ENCODE data around the gene SORCS1. TPM values are rescaled to one million over a fixed set of nuclear protein-coding genes. Genes with fewer than 3 reads are reported as not detected.
A peak's percentile ranks its signal among the peaks of the same experiment; 100 is the strongest.

SORCS1 gene
- polyA plus RNA-seq, 1 donor: 6.5 TPM

DNA sequence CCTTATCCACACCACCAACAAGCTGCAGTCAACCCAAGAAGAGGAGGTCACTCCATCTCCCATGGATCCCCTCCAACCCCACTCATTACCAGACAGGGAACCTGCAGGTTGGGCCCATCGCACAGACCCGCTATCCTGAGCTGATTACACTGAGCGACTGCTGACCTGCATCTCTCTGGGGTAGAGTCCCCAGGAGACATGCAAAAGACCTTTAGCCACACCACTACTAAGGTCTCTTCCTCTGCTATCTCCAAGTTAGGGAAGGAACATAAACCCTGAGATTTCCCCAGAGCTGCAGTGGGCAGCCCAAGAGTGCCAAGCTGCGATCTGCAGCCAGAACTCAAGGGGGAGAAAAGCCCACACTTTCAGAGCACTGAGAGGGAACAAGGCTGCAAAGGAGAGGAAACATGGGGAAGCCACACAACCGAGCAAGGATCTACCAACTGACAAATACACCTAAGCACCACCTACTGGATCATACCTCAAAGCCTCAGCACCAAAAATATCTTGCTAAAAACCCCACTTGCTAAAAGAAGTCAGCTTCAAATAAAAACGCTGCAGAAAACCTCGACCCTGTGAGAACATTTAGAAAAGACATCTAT lies 298.2 kb downstream of the SORCS1 start:
- no peak overlapping the region for H3K4me3 ChIP-seq (ENCODE audit: low read length)
- H3K27me3 ChIP-seq (ENCODE audit: control insufficient read depth, insufficient read depth, low read length): no peaks in the 10 kb centered on the region
- H3K4me1 ChIP-seq (ENCODE audit: control insufficient read depth, insufficient read depth, low read length): no peaks in the 10 kb centered on the region
- no peaks in the 10 kb centered on the region for H3K9me3 ChIP-seq (ENCODE audit: control insufficient read depth, low read depth, low read length)
- no peaks in the 10 kb centered on the region for H3K36me3 ChIP-seq (ENCODE audit: control insufficient read depth, insufficient read depth, low read length)
- no peak for DNase-seq
- 100% methylated on average over 2 of the region's 7 CpGs for WGBS (ENCODE audit: insufficient coverage, low lambda C conversion rate)
- H3K27ac ChIP-seq (ENCODE audit: low read length): no peak overlapping the region

DNA sequence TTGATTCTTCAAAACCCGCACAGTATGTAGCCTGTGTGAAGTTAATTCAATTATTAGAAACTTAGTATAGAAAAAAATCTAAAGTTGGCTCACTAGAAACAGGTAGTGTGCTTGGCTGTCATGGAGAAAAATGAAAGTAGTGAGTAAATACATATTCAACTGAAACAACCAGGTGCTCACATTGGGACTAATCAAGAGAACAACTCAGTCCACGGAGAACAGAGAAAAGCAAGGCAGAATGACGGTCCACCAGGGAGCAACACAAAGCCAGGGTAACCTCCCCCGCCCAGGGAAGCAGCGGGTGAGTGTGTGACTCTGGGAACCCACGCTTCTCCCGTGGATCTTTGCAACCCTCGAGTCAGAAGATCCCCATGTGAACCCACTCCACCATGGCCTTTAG lies 300.5 kb downstream of the SORCS1 start:
- no peaks in the 10 kb centered on the region for H3K36me3 ChIP-seq (ENCODE audit: control insufficient read depth, insufficient read depth, low read length)
- no peaks in the 10 kb centered on the region for H3K4me1 ChIP-seq (ENCODE audit: control insufficient read depth, insufficient read depth, low read length)
- WGBS (ENCODE audit: insufficient coverage, low lambda C conversion rate): no CpG with 5 or more reads among the region's 8 CpGs
- DNase-seq: no peak
- no peak overlapping the region for H3K4me3 ChIP-seq (ENCODE audit: low read length)
- H3K27ac ChIP-seq (ENCODE audit: low read length): no peak overlapping the region
- H3K27me3 ChIP-seq (ENCODE audit: control insufficient read depth, insufficient read depth, low read length): no peaks in the 10 kb centered on the region
- H3K9me3 ChIP-seq (ENCODE audit: control insufficient read depth, low read depth, low read length): no peaks in the 10 kb centered on the region

DNA sequence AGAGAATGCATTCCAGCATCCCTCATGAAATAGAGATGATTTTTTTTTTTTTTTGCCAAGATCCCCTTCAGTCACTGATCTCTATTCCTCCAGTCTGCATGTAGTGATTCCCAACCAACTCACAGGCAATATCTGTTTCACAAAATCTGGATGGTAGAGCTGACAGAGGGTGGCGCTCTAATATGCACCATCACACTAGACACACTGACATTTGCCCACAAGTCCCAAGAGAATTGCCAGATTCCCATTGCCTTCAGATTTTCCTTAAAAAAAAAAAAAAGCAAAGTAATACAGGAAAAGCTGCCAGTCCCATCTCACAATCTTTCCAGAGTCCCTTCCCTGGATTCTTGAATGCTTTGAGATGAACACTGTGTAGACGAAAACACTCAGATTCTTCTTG lies 301.0 kb downstream of the SORCS1 start:
- no peaks in the 10 kb centered on the region for H3K9me3 ChIP-seq (ENCODE audit: control insufficient read depth, low read depth, low read length)
- H3K27me3 ChIP-seq (ENCODE audit: control insufficient read depth, insufficient read depth, low read length): no peaks in the 10 kb centered on the region
- H3K4me1 ChIP-seq (ENCODE audit: control insufficient read depth, insufficient read depth, low read length): no peaks in the 10 kb centered on the region
- no peak overlapping the region for H3K27ac ChIP-seq (ENCODE audit: low read length)
- H3K36me3 ChIP-seq (ENCODE audit: control insufficient read depth, insufficient read depth, low read length): no peaks in the 10 kb centered on the region
- H3K4me3 ChIP-seq (ENCODE audit: low read length): no peak overlapping the region
- DNase-seq: no peak
- no CpG with 5 or more reads among the region's 2 CpGs for WGBS (ENCODE audit: insufficient coverage, low lambda C conversion rate)

DNA sequence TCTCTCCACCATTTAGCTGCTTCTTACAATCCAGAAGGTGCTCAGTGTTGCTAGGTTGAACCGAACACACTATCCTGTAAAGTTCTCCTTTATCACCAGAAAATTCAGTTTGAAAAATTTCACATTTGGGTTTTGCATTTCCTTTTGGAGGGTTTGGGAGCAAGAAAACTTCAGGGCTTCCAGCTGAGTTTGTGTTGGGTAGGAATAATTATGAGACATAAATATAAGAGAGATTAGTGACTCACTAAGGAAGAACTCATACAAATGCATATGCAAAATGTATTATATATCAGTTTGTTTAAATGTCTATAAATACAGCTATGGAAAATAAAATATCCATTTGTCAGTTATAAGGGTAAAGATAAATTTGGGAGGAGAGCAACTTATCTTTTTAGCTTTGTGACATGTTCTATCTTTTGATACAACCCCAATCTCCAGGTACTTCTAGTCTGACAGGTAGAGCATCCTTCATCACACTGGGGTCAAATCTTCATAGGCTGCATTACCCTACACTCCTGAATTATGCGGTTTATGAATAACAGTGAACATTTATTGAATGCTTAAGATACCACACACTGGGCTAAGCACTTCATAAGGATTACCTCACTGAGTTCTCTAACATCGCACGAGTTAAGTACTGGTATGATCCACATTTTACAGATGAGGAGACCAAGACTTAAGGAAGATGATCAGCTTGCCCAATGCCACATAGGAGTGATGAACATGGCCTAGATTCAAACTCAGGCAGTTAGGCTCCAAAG lies 304.4 kb downstream of the SORCS1 start:
- no CpG with 5 or more reads among the region's 4 CpGs for WGBS (ENCODE audit: insufficient coverage, low lambda C conversion rate)
- no peaks in the 10 kb centered on the region for H3K36me3 ChIP-seq (ENCODE audit: control insufficient read depth, insufficient read depth, low read length)
- no peaks in the 10 kb centered on the region for H3K27me3 ChIP-seq (ENCODE audit: control insufficient read depth, insufficient read depth, low read length)
- H3K4me3 ChIP-seq (ENCODE audit: low read length): no peak overlapping the region
- H3K4me1 ChIP-seq (ENCODE audit: control insufficient read depth, insufficient read depth, low read length): no peaks in the 10 kb centered on the region
- no peak for DNase-seq
- no peak overlapping the region for H3K27ac ChIP-seq (ENCODE audit: low read length)
- H3K9me3 ChIP-seq (ENCODE audit: control insufficient read depth, low read depth, low read length): no peaks in the 10 kb centered on the region

DNA sequence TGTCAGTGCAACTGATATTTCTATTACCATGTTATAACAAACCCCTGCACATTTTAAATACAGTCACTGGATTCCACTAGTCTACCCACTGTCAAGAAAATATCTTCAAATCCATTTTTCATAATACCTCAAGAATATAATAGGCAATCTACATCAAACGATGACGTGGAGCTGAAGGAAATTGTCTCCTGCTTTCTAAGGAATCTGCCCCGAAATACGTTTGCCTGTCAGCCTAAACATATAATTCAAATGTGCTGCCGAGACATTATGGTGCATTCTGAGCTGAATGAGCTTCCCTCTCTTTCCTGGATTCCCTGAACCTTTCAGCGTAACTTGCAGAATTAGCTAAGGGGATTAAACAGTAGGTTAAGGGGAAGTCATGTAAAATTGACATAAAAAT lies 306.8 kb downstream of the SORCS1 start:
- H3K4me3 ChIP-seq (ENCODE audit: low read length): no peak overlapping the region
- DNase-seq: no peak
- no peaks in the 10 kb centered on the region for H3K36me3 ChIP-seq (ENCODE audit: control insufficient read depth, insufficient read depth, low read length)
- no peaks in the 10 kb centered on the region for H3K9me3 ChIP-seq (ENCODE audit: control insufficient read depth, low read depth, low read length)
- no peaks in the 10 kb centered on the region for H3K27me3 ChIP-seq (ENCODE audit: control insufficient read depth, insufficient read depth, low read length)
- no peak overlapping the region for H3K27ac ChIP-seq (ENCODE audit: low read length)
- no CpG with 5 or more reads among the region's 6 CpGs for WGBS (ENCODE audit: insufficient coverage, low lambda C conversion rate)
- H3K4me1 ChIP-seq (ENCODE audit: control insufficient read depth, insufficient read depth, low read length): no peaks in the 10 kb centered on the region

GRCh38 chr10:106857213-106857612 lies 307.3 kb downstream of the SORCS1 start:
- no peaks in the 10 kb centered on the region for H3K9me3 ChIP-seq (ENCODE audit: control insufficient read depth, low read depth, low read length)
- WGBS (ENCODE audit: insufficient coverage, low lambda C conversion rate): 100% methylated on average over 1 of the region's 6 CpGs
- no peak for DNase-seq
- H3K27me3 ChIP-seq (ENCODE audit: control insufficient read depth, insufficient read depth, low read length): no peaks in the 10 kb centered on the region
- H3K4me1 ChIP-seq (ENCODE audit: control insufficient read depth, insufficient read depth, low read length): no peaks in the 10 kb centered on the region
- H3K4me3 ChIP-seq (ENCODE audit: low read length): no peak overlapping the region
- no peak overlapping the region for H3K27ac ChIP-seq (ENCODE audit: low read length)
- H3K36me3 ChIP-seq (ENCODE audit: control insufficient read depth, insufficient read depth, low read length): no peaks in the 10 kb centered on the region

- no CpG with 5 or more reads among the region's 2 CpGs for WGBS (ENCODE audit: insufficient coverage, low lambda C conversion rate)
- Histone ChIP-seq H3K9me3 (ENCODE audit: control insufficient read depth, low read depth, low read length) (no peaks in the 10 kb centered on the region), H3K4me3 (ENCODE audit: low read length) (no peak overlapping the region), H3K27ac (ENCODE audit: low read length) (no peak overlapping the region), H3K27me3 (ENCODE audit: control insufficient read depth, insufficient read depth, low read length) (no peaks in the 10 kb centered on the region), H3K4me1 (ENCODE audit: control insufficient read depth, insufficient read depth, low read length) (no peaks in the 10 kb centered on the region), H3K36me3 (ENCODE audit: control insufficient read depth, insufficient read depth, low read length) (no peaks in the 10 kb centered on the region)
- DNase-seq: peak in 1 of 2 donors; percentile 9
Measured at GRCh38 chr10:106836933-106837663, 327.4 kb downstream of the SORCS1 start.

DNA sequence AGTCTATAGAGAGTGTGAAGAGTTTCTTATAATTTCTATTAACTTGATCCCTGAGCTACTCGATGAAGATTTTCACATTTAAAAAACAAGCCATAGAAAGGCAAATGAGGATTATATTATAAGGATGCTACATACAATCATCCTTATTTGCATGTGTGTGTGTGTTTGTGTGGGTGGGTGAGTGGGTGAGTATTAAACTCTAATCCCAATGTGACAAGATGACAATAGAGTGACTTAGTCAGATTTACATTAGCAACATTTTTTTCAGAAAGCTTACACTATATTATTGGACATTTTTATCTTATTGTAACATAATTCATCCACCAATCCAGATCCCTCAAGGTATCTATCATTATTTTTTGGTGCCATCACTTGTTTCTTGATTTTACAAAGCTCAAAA lies 331.7 kb downstream of the SORCS1 start:
- Histone ChIP-seq H3K9me3 (ENCODE audit: control insufficient read depth, low read depth, low read length) (no peaks in the 10 kb centered on the region), H3K4me1 (ENCODE audit: control insufficient read depth, insufficient read depth, low read length) (no peaks in the 10 kb centered on the region), H3K27ac (ENCODE audit: low read length) (no peak overlapping the region), H3K4me3 (ENCODE audit: low read length) (no peak overlapping the region), H3K27me3 (ENCODE audit: control insufficient read depth, insufficient read depth, low read length) (no peaks in the 10 kb centered on the region), H3K36me3 (ENCODE audit: control insufficient read depth, insufficient read depth, low read length) (no peaks in the 10 kb centered on the region)
- no CpG with 5 or more reads among the region's 1 CpG for WGBS (ENCODE audit: insufficient coverage, low lambda C conversion rate)
- no peak for DNase-seq

- Histone ChIP-seq H3K27ac (ENCODE audit: low read length) (no peak overlapping the region), H3K4me3 (ENCODE audit: low read length) (no peak overlapping the region), H3K4me1 (ENCODE audit: control insufficient read depth, insufficient read depth, low read length) (no peaks in the 10 kb centered on the region), H3K36me3 (ENCODE audit: control insufficient read depth, insufficient read depth, low read length) (no peaks in the 10 kb centered on the region), H3K27me3 (ENCODE audit: control insufficient read depth, insufficient read depth, low read length) (no peaks in the 10 kb centered on the region), H3K9me3 (ENCODE audit: control insufficient read depth, low read depth, low read length) (no peaks in the 10 kb centered on the region)
- DNase-seq: no peak
- 100% methylated on average over 1 of the region's 8 CpGs for WGBS (ENCODE audit: insufficient coverage, low lambda C conversion rate)
Measured at GRCh38 chr10:106830471-106830870, 334.0 kb downstream of the SORCS1 start.

- no peak for DNase-seq
- H3K27ac ChIP-seq (ENCODE audit: low read length): no peak overlapping the region
- no peaks in the 10 kb centered on the region for H3K9me3 ChIP-seq (ENCODE audit: control insufficient read depth, low read depth, low read length)
- H3K27me3 ChIP-seq (ENCODE audit: control insufficient read depth, insufficient read depth, low read length): no peaks in the 10 kb centered on the region
- WGBS (ENCODE audit: insufficient coverage, low lambda C conversion rate): no CpG with 5 or more reads among the region's 2 CpGs
- H3K4me3 ChIP-seq (ENCODE audit: low read length): no peak overlapping the region
- no peaks in the 10 kb centered on the region for H3K4me1 ChIP-seq (ENCODE audit: control insufficient read depth, insufficient read depth, low read length)
- H3K36me3 ChIP-seq (ENCODE audit: control insufficient read depth, insufficient read depth, low read length): no peaks in the 10 kb centered on the region
Measured at GRCh38 chr10:106830006-106830405, 334.5 kb downstream of the SORCS1 start.
